GM19372 (cell line): Measurements from ENCODE around the gene SHROOM1.
A peak's percentile ranks its signal among the peaks of the same experiment; 100 is the strongest.

Source experiments
- ATAC-seq: cut with Tn5 transposase; IDR thresholded peaks from one replicate; pipeline ENCODE4 v1.9.1; 2021; ENCODE audit warnings: mild to moderate bottlenecking, low read depth, moderate library complexity; ENCODE audit not compliant: unreplicated experiment

The SHROOM1 gene

DNA sequence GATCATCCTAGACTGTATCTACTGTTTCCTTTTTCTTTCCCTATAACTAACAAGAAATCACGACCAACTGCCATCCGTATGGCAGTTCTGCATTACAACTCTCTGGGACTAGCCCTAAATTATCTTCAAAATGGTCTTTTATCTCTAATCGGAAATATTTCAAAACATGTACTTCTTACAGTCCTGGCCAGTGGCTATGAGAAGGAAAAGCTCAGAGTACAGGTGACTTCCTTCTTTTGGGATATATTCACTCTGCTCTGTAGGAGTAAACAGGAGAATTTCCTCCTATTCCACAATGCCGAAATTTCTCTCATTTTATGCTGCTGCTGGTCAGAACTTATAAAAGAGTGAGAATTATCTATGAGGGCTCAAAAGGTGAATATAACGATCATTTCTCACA, 51.6 kb downstream of the SHROOM1 start:
- ATAC-seq: no peak

DNA sequence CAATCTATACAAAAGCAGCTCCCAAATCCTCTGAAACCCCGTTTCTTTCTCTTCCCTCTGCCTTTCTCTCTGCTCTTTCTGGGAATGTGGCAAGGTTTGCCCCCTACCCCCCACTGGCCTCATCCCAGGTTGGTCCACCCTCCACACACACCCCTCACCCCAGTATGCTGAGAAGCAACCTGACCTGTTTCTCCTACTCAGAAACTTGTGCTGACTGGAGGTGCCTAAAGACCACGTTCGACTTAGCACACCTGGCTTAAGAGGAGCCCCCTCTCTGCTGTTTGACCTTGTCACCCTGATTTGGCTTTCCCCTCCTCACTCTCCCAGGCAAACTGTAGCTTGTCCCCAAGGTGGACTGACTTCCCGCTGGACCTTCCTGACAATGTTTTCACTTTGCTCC, 52.3 kb downstream of the SHROOM1 start:
- no peak for ATAC-seq

DNA sequence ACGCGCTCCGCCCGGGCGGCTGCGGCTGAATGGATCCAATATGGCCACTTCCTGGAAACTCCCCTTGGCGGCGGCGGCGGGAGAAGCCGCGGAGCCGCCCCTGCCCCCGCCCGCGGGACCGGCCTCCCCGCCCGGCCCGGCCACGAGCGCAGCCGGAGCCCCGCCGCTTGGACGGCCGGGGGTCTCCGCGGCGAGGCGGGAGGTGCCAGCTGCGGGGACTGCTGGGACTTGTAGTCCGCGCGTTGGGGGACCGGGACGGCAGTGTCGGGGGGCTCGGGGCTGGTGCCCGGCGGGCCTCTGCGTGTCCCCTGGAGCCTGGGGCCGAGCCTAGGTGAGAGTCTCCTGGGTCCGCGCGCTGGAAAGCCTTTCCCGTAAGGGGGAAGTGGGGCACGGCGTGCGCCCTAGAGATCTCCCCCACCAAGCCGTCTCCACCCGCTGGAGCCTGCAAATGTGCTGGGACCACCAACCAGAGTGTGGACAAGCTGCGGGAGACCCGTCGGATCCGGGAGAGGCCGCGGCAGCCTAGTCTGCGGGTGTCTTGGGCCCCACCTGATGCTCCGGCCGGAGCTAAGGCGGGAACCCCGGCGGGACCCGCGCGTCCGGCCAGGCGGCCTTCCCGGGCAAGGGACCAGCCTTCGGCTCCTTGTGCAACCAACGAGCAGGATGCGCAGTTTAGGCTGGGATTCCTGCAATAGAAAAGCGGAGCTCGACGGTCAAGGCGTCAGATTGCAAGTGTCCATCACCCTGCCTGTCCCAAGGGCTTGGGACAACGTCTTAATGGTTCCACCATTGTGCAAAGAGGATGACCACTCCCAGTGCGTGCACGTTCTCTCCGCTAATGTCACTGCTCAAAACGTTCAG, 53.0 kb downstream of the SHROOM1 start, which contains the start of gene SEPTIN8:
SEPTIN8 (minus strand) TSS at position 31 of the 861 bp plus-strand sequence. CDS start 102 bp downstream, outside the sequence.
- peak; percentile 49 for ATAC-seq

DNA sequence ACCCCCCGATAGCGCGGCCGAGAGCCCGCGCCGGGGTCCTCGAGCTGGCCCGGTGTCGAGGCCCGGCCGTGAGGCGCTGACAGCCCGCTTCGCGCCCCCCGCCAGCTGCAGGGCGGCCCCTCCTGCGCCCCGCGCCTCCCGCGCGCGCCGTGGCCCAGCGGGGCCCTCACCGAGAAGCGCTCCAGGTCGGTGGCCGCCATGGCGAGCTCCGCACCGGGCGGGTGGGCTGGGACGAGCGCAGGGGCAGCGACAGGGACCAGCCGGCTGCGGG, 53.6 kb downstream of the SHROOM1 start:
- no peak for ATAC-seq

DNA sequence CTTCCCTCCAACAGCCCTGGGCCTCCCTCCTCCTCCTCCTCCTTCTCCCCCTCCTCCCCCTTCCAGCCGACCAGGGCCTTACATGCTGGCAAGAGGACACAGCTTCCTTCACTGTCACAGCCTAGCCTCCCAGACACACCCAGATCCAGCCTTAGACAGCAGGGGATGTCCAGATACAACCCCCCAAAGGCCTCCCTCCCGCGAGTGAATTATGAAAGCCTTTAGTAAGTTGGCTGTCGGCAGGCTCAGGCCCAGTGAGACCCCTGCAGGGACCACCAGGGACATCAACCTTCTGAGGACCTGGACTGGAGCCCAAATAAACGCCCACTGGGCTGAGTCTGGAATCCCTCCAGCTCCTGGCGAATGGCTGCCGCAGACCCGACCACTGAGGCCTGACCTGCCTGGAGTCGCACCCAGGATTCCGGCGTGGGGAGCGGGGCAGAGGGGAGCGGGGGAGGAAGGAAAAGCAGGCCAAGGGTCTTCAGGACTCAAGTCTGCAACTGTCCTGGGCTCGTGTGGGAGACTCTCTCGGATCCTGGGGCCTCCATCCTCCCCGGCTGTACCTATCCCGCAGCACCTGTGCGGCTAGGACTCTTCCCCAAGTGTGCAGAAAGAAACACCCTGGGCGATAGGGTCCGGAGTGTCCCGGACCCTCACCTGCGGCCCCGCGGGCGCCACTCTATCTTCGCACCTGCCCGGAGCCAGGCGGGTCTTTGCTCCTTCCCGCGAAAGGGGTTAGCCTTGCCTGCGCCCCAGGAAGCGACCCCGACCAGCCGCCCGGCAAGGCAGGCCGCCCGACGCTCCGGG, 54.1 kb downstream of the SHROOM1 start:
- peak; percentile 13 for ATAC-seq

DNA sequence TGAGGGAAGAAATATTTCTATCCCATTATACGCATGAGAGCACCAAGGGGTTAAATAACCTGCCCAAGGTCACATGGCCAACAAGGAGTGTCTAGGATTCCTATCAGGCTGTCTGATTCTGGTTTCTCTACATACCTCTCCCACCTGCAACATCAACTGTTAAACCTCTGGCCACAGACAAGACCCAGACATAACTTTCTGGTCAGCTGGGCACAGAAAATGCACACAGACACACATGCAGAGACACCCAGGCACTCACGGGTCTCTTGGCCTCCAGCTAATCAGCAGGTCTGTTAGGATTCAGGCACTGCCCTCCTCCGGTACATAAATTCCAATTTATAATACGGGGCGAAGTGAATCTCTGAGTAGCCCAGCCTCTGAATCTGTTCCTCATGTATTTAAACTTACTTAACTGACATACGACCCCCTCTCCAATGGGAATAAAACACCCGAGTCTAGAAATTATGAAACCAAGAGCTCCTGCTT, 54.9 kb downstream of the SHROOM1 start:
- ATAC-seq: no peak

DNA sequence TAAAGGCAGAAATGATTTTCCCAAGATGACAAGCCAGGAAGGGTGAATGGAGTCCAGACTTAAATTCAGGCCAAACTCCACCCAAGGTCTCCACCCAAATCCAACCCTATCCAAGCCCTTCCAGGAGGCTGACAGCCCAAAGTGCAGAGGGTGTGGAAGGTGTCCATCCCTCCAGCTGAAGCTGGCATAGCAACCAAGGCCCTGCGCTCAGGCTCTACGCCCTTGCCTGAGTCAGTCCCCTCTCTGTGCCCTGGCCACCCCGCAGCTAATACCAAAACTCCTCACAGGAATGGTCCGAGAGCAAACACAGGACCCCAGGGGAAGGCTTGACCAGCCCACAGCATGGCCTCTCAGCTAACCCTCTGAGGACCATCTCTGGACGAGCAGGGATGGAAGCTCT, 55.6 kb downstream of the SHROOM1 start:
- no peak for ATAC-seq

DNA sequence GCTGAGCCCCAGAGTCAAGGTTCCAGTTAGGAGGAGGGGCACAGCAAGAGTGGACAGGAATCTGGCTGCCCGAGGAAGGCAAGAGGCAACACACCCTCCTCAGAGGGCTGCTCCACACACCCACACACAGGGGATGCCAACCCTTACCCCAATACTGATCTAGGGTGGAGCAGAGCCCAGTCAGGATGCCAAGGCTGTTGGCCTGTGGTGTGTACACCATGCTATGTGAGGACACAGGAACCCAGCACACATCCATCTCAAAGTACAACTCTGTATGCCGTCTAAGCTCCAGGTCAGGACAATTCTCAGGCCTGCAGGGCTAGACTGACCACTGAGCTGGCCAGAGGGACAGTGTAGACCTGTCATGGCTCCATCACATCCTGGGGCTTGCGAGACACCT, 56.0 kb downstream of the SHROOM1 start:
- ATAC-seq: no peak

DNA sequence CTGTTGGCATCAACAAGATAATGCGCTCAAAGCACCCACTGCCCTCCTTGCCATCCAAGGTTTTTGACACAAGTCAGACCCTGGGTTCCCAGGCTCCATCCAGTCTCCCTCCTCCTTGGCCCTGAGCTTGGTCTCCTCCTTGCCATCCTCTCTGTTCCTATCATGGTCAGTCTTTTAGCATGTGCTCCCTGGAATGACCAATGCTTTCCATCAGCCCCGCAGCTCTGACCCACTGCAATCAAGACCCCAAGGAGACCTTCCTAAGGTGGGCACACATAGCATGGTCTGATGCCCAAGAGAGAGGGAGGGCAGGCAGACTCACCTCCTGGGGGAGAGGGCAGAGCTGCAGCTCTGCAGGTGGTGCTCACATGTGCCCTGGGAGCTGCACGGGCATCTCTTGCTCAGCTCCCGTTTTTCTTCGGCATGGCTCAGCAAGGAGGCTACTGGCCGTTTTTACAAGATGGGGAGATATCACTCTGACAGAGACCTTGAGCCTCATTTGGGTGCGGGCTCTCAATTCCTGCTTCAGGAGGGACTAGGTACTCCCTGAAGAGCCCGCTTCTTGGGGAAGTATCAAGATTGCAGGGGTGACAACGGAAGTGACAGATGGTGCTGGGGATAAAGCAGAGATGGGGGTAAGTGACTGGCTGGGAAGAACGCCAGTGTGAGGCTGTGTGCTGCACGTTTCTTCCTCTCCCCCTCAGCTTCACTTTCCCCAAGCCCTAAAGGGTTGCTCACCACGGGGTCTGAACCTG, 56.7 kb downstream of the SHROOM1 start:
- ATAC-seq: no peak

DNA sequence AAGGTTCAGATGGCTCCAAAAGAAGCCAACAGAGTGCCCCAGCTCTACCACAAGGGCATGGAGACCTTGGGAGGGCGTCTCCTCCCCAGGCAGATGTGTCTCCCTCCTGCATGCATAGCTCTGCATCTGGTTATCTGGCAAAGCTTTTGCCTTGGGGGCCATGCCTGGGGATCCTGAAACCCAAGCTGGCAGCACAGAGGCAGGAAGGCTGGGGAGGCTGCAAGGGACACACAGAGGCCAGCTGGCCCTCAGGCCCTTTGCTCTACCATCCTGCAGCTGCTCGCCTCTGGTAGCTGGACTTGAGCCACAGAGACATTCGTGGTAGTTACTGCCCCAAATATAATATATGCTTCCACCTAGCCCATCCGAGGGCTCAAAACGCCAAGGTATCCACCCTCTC, 57.3 kb downstream of the SHROOM1 start:
- no peak for ATAC-seq

DNA sequence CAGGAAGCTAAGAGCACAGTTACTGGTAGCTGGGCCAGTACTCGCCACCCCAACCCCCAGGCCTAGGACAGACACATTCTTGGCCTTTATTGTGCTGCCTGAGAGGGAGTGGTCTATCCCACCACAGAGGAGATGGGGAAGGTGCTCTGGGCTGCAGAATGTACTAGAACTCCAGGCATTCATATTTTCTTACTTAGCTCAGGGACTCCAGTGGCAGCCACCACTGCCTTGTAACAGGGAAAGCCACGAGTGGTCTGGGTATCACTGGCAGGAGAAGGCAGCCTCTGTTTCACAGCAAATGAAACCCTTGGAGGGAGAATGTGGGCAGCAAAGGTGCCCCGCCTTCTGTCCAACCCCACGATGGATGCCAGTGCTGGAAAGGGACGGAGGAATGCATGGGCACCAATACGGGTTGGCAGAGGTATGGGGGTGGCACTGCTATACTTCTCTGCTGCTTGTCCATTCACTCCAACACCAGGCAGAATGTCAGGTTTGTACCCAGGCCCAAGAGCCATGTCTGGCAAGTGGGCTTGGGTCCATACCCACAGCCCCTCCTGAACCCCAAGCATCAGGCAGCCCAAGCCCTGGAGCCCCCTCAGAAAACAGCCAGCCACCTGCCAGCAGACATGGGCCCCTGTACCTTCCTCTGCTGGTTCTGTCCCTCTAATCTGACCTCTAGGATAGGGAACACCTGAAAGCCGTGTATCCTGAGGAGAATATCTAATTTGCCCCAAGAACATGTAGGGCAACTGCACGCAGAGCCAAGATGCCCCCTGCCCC, 58.0 kb downstream of the SHROOM1 start:
- ATAC-seq: no peak
